ENCODE measurements around the gene CDX1.

- no peak for TF ChIP-seq POLR2AphosphoS5 (IDR thresholded peaks at IDR 0.05; ENCODE audit: borderline replicate concordance, low read depth, low read length)
- TF ChIP-seq EZH2 (IDR thresholded peaks at IDR 0.05), result no peak
Measured at GRCh38 chr5:150172145-150172544, 5.6 kb downstream of the CDX1 start.

Data from SK-N-MC (cell line).